PC-9 (cell line): Measurements from ENCODE around the gene CYTH3. TPM values are rescaled to one million over a fixed set of nuclear protein-coding genes. Genes with fewer than 3 reads are reported as not detected.

ENCODE experiments used
- BruUV-seq: library from RNA; stranded (reverse); fragments of 400-500 nt; replicated peaks from 2 replicates; lab custom pipeline; 2021; lab: Mats Ljungman, UMichigan
- CTCF ChIA-PET: fragments of 300-600 bp; sonication (Branson Sonifier 250); formaldehyde crosslinking; loops from one replicate; lab custom pipeline; 2022; ENCODE audit warnings: antibody characterized with exemption; lab: Charles Lee
- POLR2A ChIA-PET: fragments of 300-600 bp; sonication (Branson Sonifier 250); formaldehyde crosslinking; loops from one replicate; lab custom pipeline; 2022; ENCODE audit warnings: antibody characterized with exemption; ENCODE audit not compliant: unreplicated experiment; lab: Charles Lee
- DNase-seq, 2 experiments: peaks; one replicate each; pipeline versions ENCODE4 v3.0.0 to v3.0.0-alpha.2; 2015 to 2022; ENCODE audit warnings: mixed read lengths in 1 of 2
- H2AFZ ChIP-seq: fragments of 200-600 bp; sonication (generic); 2 replicates; pipeline ENCODE4 v1.8.1; 2017; ENCODE audit warnings: antibody characterized with exemption
- H3F3A ChIP-seq: fragments of 200-600 bp; sonication (generic); 2 replicates; pipeline ENCODE4 v1.8.1; 2017; ENCODE audit warnings: antibody characterized with exemption, mild to moderate bottlenecking, low read depth; ENCODE audit not compliant: insufficient read depth
- H3K27ac ChIP-seq: fragments of 200-600 bp; sonication (generic); 2 replicates; pipeline ENCODE4 v1.6.1; 2016; ENCODE audit warnings: mixed run types
- H3K27me3 ChIP-seq: fragments of 200-600 bp; sonication (generic); 2 replicates; pipeline ENCODE4 v1.6.1; 2016; ENCODE audit warnings: low read depth, mixed run types; ENCODE audit not compliant: insufficient read depth
- H3K36me3 ChIP-seq: fragments of 200-600 bp; sonication (generic); 2 replicates; pipeline ENCODE4 v1.6.1; 2016; ENCODE audit warnings: low read depth, mixed run types
- H3K4me1 ChIP-seq: fragments of 200-600 bp; sonication (generic); replicated peaks from 2 replicates; pipeline ENCODE4 v1.6.1; 2016; ENCODE audit warnings: mixed run types; ENCODE audit not compliant: insufficient read depth
- H3K4me2 ChIP-seq: fragments of 200-600 bp; sonication (generic); 2 replicates; pipeline ENCODE4 v1.6.1; 2017; ENCODE audit warnings: mixed run types
- H3K4me3 ChIP-seq: fragments of 200-600 bp; sonication (generic); 2 replicates; pipeline ENCODE4 v1.6.1; 2016; ENCODE audit warnings: mixed run types
- H3K79me2 ChIP-seq: fragments of 200-600 bp; sonication (generic); 2 replicates; pipeline ENCODE4 v1.6.1; 2017; ENCODE audit warnings: low read depth, mixed run types
- H3K9me2 ChIP-seq: fragments of 200-600 bp; sonication (generic); 2 replicates; pipeline ENCODE4 v1.8.1; 2017; ENCODE audit warnings: mild to moderate bottlenecking; ENCODE audit not compliant: insufficient read depth
- H3K9me3 ChIP-seq: fragments of 200-600 bp; sonication (generic); 2 replicates; pipeline ENCODE4 v1.8.1; 2016; ENCODE audit warnings: low read depth; ENCODE audit not compliant: insufficient read depth
- H4K20me1 ChIP-seq: fragments of 200-600 bp; sonication (generic); 2 replicates; pipeline ENCODE4 v1.8.1; 2017; ENCODE audit not compliant: insufficient read depth
- EZH2 ChIP-seq: fragments of 200-600 bp; sonication (generic); IDR thresholded peaks from 2 replicates; pipeline ENCODE4 v1.8.0; 2017; ENCODE audit warnings: antibody characterized with exemption, low read depth
- intact Hi-C: fragments of 100-400 bp; cut with micrococcal nuclease; formaldehyde crosslinking; loops from one replicate; pipeline ENCODE4 v1.10.0; 2022; ENCODE audit not compliant: unreplicated experiment
- total RNA-seq: library from RNA; stranded (reverse); gene quantifications from 2 replicates; pipeline ENCODE4 v1.2.3, GENCODE V29; 2021
- TF ChIP-seq, protein P1 (sequence below): fragments of 200-600 bp; sonication (generic); conservative IDR thresholded peaks from 2 replicates; pipeline ENCODE4 v1.6.1; 2017; ENCODE audit warnings: mixed run types, antibody characterized with exemption, mild to moderate bottlenecking, moderate library complexity

Gene CYTH3
- total RNA-seq, 1 experiment from 2014 or later = 84.4 TPM

DNA sequence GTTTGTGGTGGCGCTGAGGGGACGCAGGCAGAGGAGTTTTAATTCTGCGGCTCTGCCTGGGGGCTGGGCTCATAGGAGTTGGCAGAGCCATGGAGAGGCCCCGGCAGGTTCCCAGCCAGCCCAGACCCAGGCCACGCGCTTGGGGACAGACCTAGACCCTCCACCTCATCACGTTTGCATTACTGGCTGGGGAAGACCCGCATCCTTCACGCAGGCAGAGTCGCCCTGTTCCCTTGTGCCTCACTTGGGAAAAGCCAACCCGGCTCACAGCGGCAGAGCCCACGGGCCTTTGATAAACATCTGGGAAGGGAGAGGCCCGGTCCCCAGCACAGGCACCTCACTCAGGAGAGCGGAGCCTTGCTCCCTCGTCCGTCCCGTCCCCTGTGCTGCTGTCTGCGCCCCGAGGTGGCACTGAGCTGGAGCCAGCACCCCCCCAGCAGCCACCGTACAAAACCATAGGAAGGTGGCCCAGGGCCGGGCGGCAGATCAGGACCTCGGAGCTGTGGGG lies 112.8 kb downstream of the CYTH3 start:
- peaks cover 11% of the 10 kb centered on the region for H4K20me1 ChIP-seq
- TF ChIP-seq, protein P1, sequence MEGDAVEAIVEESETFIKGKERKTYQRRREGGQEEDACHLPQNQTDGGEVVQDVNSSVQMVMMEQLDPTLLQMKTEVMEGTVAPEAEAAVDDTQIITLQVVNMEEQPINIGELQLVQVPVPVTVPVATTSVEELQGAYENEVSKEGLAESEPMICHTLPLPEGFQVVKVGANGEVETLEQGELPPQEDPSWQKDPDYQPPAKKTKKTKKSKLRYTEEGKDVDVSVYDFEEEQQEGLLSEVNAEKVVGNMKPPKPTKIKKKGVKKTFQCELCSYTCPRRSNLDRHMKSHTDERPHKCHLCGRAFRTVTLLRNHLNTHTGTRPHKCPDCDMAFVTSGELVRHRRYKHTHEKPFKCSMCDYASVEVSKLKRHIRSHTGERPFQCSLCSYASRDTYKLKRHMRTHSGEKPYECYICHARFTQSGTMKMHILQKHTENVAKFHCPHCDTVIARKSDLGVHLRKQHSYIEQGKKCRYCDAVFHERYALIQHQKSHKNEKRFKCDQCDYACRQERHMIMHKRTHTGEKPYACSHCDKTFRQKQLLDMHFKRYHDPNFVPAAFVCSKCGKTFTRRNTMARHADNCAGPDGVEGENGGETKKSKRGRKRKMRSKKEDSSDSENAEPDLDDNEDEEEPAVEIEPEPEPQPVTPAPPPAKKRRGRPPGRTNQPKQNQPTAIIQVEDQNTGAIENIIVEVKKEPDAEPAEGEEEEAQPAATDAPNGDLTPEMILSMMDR = no peak
- TF ChIP-seq EZH2 = no peak
- no peak for DNase-seq
- H3K4me3 ChIP-seq = no peak overlapping the region
- H3F3A ChIP-seq = peaks cover 22% of the 10 kb centered on the region
- H3K9me3 ChIP-seq = no peaks in the 10 kb centered on the region
- H3K4me1 ChIP-seq = no peaks in the 10 kb centered on the region
- POLR2A ChIA-PET = no interaction called here
- BruUV-seq = no TSS peak
- CTCF ChIA-PET = no interaction called here
- no peak overlapping the region for H3K27ac ChIP-seq
- peaks cover 27% of the 10 kb centered on the region; the same call in 1 of the 2 replicates for H3K36me3 ChIP-seq
- no peaks in the 10 kb centered on the region for H3K27me3 ChIP-seq
- no peak overlapping the region for H2AFZ ChIP-seq
- H3K9me2 ChIP-seq = no peaks in the 10 kb centered on the region
- H3K79me2 ChIP-seq = no peaks in the 10 kb centered on the region
- intact Hi-C loops = loop anchor here (1.0 to 5.0 kb wide), 2 partner anchors 113 to 164 kb away; partner anchors contain the start of gene CYTH3
- no peak overlapping the region for H3K4me2 ChIP-seq

DNA sequence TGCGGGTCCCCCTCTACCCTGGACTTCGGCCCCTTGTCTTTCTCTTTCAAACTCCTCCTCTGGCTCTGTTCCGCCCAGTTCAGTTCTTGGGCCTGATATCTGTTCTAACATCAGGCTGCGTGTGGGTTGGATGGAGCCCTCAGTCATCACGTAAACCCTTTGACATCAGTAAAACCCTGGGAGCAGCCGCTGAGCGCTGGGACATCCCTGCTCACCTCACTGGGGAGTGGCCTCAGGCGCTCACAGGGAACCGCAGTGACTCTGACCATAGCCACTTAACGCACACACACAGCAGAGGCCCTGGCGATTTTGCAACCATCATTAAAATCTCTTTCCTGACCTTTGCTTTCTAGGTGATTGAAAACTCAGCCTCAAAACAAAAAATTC lies 113.3 kb downstream of the CYTH3 start:
- ChIA-PET CTCF (no interaction called here), POLR2A (no interaction called here)
- peaks cover 11% of the 10 kb centered on the region for H4K20me1 ChIP-seq
- intact Hi-C loops = no loop called here
- peaks cover 22% of the 10 kb centered on the region for H3F3A ChIP-seq
- no TSS peak for BruUV-seq
- H3K4me1 ChIP-seq = no peaks in the 10 kb centered on the region
- H3K27me3 ChIP-seq = no peaks in the 10 kb centered on the region
- TF ChIP-seq, protein P1 = no peak
- TF ChIP-seq EZH2 = no peak
- H3K36me3 ChIP-seq = peaks cover 27% of the 10 kb centered on the region; the same call in 1 of the 2 replicates
- H3K9me2 ChIP-seq = no peaks in the 10 kb centered on the region
- H3K9me3 ChIP-seq = no peaks in the 10 kb centered on the region
- no peak for DNase-seq
- no peak overlapping the region for H3K27ac ChIP-seq
- H3K4me3 ChIP-seq = no peak overlapping the region
- H2AFZ ChIP-seq = no peak overlapping the region
- no peaks in the 10 kb centered on the region for H3K79me2 ChIP-seq
- no peak overlapping the region for H3K4me2 ChIP-seq

DNA sequence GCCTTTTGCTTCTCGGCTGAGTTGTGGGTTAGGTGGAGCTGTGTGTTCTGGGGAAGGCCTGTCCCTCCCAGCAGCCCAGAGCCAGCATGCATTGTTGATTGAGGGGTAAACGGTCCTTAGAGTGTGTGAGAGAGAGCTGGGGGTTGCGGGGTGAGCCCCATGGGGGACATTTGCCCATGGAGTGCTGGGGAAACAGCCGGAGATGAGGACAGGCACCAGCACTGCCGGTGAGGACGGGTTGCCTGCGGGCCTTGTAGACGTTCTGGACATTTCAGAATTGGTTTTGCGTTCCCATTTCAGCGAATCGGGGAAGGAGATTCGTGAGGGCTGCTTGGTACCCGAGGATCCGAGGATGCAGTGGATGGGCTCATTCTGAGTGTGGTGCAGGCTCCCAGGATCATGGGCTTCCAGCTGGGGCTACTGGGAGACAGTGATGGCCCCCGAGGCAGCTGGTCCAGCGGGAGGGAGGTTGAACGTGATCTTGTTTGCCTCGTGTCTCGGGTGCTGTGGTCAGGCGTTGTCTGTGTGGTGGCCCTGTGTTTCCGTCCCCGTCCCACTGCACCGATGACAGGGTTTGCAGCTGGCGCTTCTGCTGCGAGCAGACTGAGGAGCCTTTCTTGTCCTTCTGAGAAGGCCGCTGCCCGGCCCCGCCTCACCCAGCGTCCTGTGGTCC lies 113.9 kb downstream of the CYTH3 start:
- TF ChIP-seq EZH2 = no peak
- TF ChIP-seq, protein P1 = no peak
- H3K27me3 ChIP-seq = no peaks in the 10 kb centered on the region
- BruUV-seq = no TSS peak
- intact Hi-C loops = no loop called here
- H3K79me2 ChIP-seq = no peaks in the 10 kb centered on the region
- peaks cover 27% of the 10 kb centered on the region; the same call in 1 of the 2 replicates for H3K36me3 ChIP-seq
- H3K4me3 ChIP-seq = no peak overlapping the region
- DNase-seq = no peak
- no peak overlapping the region for H3K4me2 ChIP-seq
- H3K9me3 ChIP-seq = no peaks in the 10 kb centered on the region
- H3K4me1 ChIP-seq = no peaks in the 10 kb centered on the region
- no peak overlapping the region for H3K27ac ChIP-seq
- no peak overlapping the region for H2AFZ ChIP-seq
- ChIA-PET POLR2A (no interaction called here), CTCF (no interaction called here)
- H4K20me1 ChIP-seq = peaks cover 11% of the 10 kb centered on the region
- H3K9me2 ChIP-seq = no peaks in the 10 kb centered on the region
- peaks cover 22% of the 10 kb centered on the region for H3F3A ChIP-seq
